K562 (cell line): ENCODE results near the gene HPCA. TPM values are rescaled to one million over a fixed set of nuclear protein-coding genes. Genes with fewer than 3 reads are reported as not detected.

Source experiments
- ATAC-seq: fragments of 200-7000 bp; cut with Tn5 transposase; 3 replicates; pipeline ENCODE4 v1.9.1; 2020; ENCODE audit warnings: moderate library complexity
- BruUV-seq: library from RNA; stranded (reverse); fragments of 400-500 nt; replicated peaks from 2 replicates; lab custom pipeline; 2021; lab: Mats Ljungman, UMichigan
- CTCF ChIA-PET: fragments of 300-600 bp; formaldehyde crosslinking; extraction: SDS; loops from one replicate; lab custom pipeline; 2021; ENCODE audit warnings: low intra/inter-chr PET ratio; lab: Yijun Ruan, JAX
- POLR2A ChIA-PET: fragments of 300-600, 350-650 bp; sonication (Branson Sonifier 250); formaldehyde crosslinking; extraction: SDS; loops from one replicate; lab custom pipeline; 2021; ENCODE audit warnings: antibody characterized with exemption, inconsistent platforms; lab: Yijun Ruan, JAX
- DNase-seq, 4 experiments: peaks; one replicate each; pipeline versions ENCODE4 v3.0.0 to v3.0.0-alpha.2; 2011 to 2018; ENCODE audit warnings: low spot score in 3 of 4, mixed read lengths in 3 of 4; ENCODE audit errors: extremely low read depth in 1 of 4
- FAIRE-seq: peaks from 2 replicates; lab custom pipeline; 2011; peaks lifted over from hg19 to GRCh38; lab: Jason Lieb, UNC
- H2AFZ ChIP-seq: 2 replicates; pipeline ENCODE4 v1.6.0; 2011; ENCODE audit warnings: low read depth, low read length, control low read depth, inconsistent platforms
- H3K27ac ChIP-seq: fragments of 200-600 bp; 3 replicates; pipeline ENCODE4 v1.8.0; 2011; ENCODE audit warnings: low read depth, mild to moderate bottlenecking, control low read depth, inconsistent platforms, low read length, moderate library complexity, mixed read lengths; ENCODE audit errors: extremely low read depth
- H3K27me3 ChIP-seq, 2 experiments: fragments of 300-600 bp in 1 of 2; 2 replicates in 1 of 2; 3 replicates in 1 of 2; pipeline versions ENCODE4 v1.6.0 to v1.8.0; 2011; ENCODE audit warnings: inconsistent platforms in 2 of 2, low read length in 2 of 2, mild to moderate bottlenecking in 1 of 2, mixed read lengths in 1 of 2, moderate library complexity in 1 of 2; ENCODE audit not compliant: control insufficient read depth in 2 of 2, insufficient read depth in 2 of 2
- H3K36me3 ChIP-seq: fragments of 300-600 bp; 3 replicates; pipeline ENCODE4 v1.8.0; 2011; ENCODE audit warnings: mild to moderate bottlenecking, low read length, inconsistent platforms; ENCODE audit not compliant: control insufficient read depth, insufficient read depth
- H3K4me1 ChIP-seq, 2 experiments: fragments of 200-600 bp in 1 of 2; replicated peaks in 1 of 2; 2 replicates in 1 of 2; 3 replicates in 1 of 2; pipeline versions ENCODE4 v1.5.1 to v1.8.0; 2011; ENCODE audit warnings: inconsistent platforms in 2 of 2, low read length in 2 of 2, mild to moderate bottlenecking in 1 of 2, mixed read lengths in 1 of 2, moderate library complexity in 1 of 2; ENCODE audit not compliant: control insufficient read depth in 2 of 2, insufficient read depth in 2 of 2
- H3K4me2 ChIP-seq: 2 replicates; pipeline ENCODE4 v1.6.1; 2011; ENCODE audit warnings: low read length, control low read depth, inconsistent platforms, mixed read lengths; ENCODE audit not compliant: insufficient read depth
- H3K4me3 ChIP-seq: fragments of 200-600 bp; sonication (generic), shearing (Covaris generic); 2 replicates; pipeline ENCODE4 v1.5.1; 2016; ENCODE audit warnings: control low read depth, inconsistent platforms
- H3K79me2 ChIP-seq: fragments of 200-600 bp; 3 replicates; pipeline ENCODE4 v1.8.0; 2011; ENCODE audit warnings: low read length, inconsistent platforms; ENCODE audit not compliant: control insufficient read depth, insufficient read depth
- H3K9ac ChIP-seq, 2 experiments: 2 replicates each; pipeline versions ENCODE4 v1.6.0 to v1.6.1; 2011; ENCODE audit warnings: low read depth in 2 of 2, low read length in 2 of 2, control low read depth in 1 of 2, inconsistent platforms in 1 of 2, mild to moderate bottlenecking in 1 of 2, mixed read lengths in 1 of 2; ENCODE audit not compliant: insufficient read depth in 1 of 2
- H3K9me1 ChIP-seq: one replicate; pipeline ENCODE4 v1.6.0; 2011; ENCODE audit warnings: inconsistent platforms, mild to moderate bottlenecking, low read length, moderate library complexity; ENCODE audit not compliant: control insufficient read depth, insufficient read depth
- H3K9me3 ChIP-seq: replicated peaks from 2 replicates; pipeline ENCODE4 v1.5.1; 2011; ENCODE audit warnings: low read depth, low read length, inconsistent platforms; ENCODE audit not compliant: control insufficient read depth, insufficient read depth
- H4K20me1 ChIP-seq: replicated peaks from 2 replicates; pipeline ENCODE4 v1.6.1; 2011; ENCODE audit warnings: low read length, inconsistent platforms, mixed read lengths; ENCODE audit not compliant: control insufficient read depth, insufficient read depth
- DDX20 ChIP-seq: fragments of 450-650 bp; IDR thresholded peaks from 2 replicates; pipeline ENCODE4 v1.6.1; 2016; ENCODE audit warnings: missing genetic modification characterization, low read depth, mild to moderate bottlenecking, missing compliant biosample characterization, moderate library complexity
- EHMT2 ChIP-seq: fragments of 450-650 bp; IDR thresholded peaks from 2 replicates; pipeline ENCODE4 v1.6.1; 2018; ENCODE audit warnings: antibody characterized with exemption
- FOXM1 ChIP-seq, 2 experiments: fragments of 450-650 bp in 1 of 2; sonication (generic) in 1 of 2; formaldehyde crosslinking in 1 of 2; IDR thresholded peaks; 2 replicates each; pipeline versions ENCODE4 v1.6.1 to v1.9.0; 2017 to 2022; ENCODE audit warnings: low read depth in 2 of 2, mild to moderate bottlenecking in 2 of 2, missing genetic modification reagents in 1 of 2, moderate library complexity in 1 of 2
- GTF2B ChIP-seq: IDR thresholded peaks from 2 replicates; pipeline ENCODE4 v1.6.1; 2011; ENCODE audit not compliant: insufficient read length; ENCODE audit errors: extremely low read depth
- MLX ChIP-seq, 2 experiments: fragments of 450-650 bp in 1 of 2; sonication (generic) in 1 of 2; formaldehyde crosslinking; conservative IDR thresholded peaks; 2 replicates each; pipeline versions ENCODE4 v1.4.0 to v1.8.1; 2020 to 2022; ENCODE audit warnings: mild to moderate bottlenecking in 1 of 2, missing genetic modification reagents in 1 of 2
- NCOA1 ChIP-seq: fragments of 450-650 bp; IDR thresholded peaks from 2 replicates; pipeline ENCODE4 v1.6.1; 2016; ENCODE audit warnings: low read depth
- PCBP1 ChIP-seq: fragments of 200-400 bp; formaldehyde crosslinking; IDR thresholded peaks from 2 replicates; pipeline ENCODE4 v1.6.1; 2018; ENCODE audit warnings: mild to moderate bottlenecking, low read depth, low read length; ENCODE audit not compliant: poor library complexity, severe bottlenecking
- POLR2AphosphoS2 ChIP-seq: IDR thresholded peaks from 2 replicates; pipeline ENCODE4 v1.6.1; 2012; ENCODE audit warnings: low read length, improper control_type of control experiment
- RBM34 ChIP-seq: fragments of 200-400 bp; formaldehyde crosslinking; IDR thresholded peaks from 2 replicates; pipeline ENCODE4 v1.6.1; 2018; ENCODE audit warnings: low read length, borderline replicate concordance; ENCODE audit not compliant: insufficient read depth
- SRSF1 ChIP-seq: fragments of 200-400 bp; formaldehyde crosslinking; IDR thresholded peaks from 2 replicates; pipeline ENCODE4 v1.6.1; 2017; ENCODE audit warnings: mild to moderate bottlenecking, low read depth, low read length, moderate library complexity
- TSC22D4 ChIP-seq: fragments of 450-650 bp; IDR thresholded peaks from 2 replicates; pipeline ENCODE4 v1.6.1; 2016; ENCODE audit warnings: missing genetic modification characterization, missing biosample characterization, control low read depth
- ZNF12 ChIP-seq: sonication (generic); formaldehyde crosslinking; IDR thresholded peaks from 2 replicates; pipeline ENCODE4 v1.4.0; 2020; ENCODE audit warnings: mild to moderate bottlenecking, missing genetic modification reagents
- ZNF124 ChIP-seq: sonication (generic); formaldehyde crosslinking; IDR thresholded peaks from 2 replicates; pipeline ENCODE4 v1.8.1; 2022; ENCODE audit warnings: missing genetic modification reagents
- ZNF316 ChIP-seq: fragments of 450-650 bp; IDR thresholded peaks from 2 replicates; pipeline ENCODE4 v1.6.1; 2016
- ZNF695 ChIP-seq: fragments of 450-650 bp; formaldehyde crosslinking; IDR thresholded peaks from 2 replicates; pipeline ENCODE4 v1.4.0; 2020; ENCODE audit warnings: mild to moderate bottlenecking, moderate library complexity
- WGBS: fragments of 100-300 bp; shearing (Covaris generic); methylation state at CpG from one replicate; pipeline ENCODE4 v1.1.6; 2016; ENCODE audit warnings: low coverage, mixed read lengths; ENCODE audit not compliant: insufficient coverage; ENCODE audit errors: missing lambda C conversion rate; 5-methylcytosine and 5-hydroxymethylcytosine counted together
- in situ Hi-C: fragments of 300-500 bp; cut with MboI; formaldehyde crosslinking; loops from 4 replicates; pipeline ENCODE4 v1.15.0; 2018; ENCODE audit warnings: inconsistent platforms, mixed read lengths
- intact Hi-C: fragments of 100-400 bp; cut with micrococcal nuclease; formaldehyde crosslinking; loops from 2 replicates; pipeline ENCODE4 v1.14.2; 2022
- polyA plus RNA-seq, 8 experiments: library from polyadenylated mRNA; depleted of rRNA in 4 of 8; stranded (reverse) in 5 of 8; unstranded in 3 of 8; fragments of >200 nt; fragmentation: Nextera tagmentation in 2 of 8; fragmentation: Illumina TruSeq in 1 of 8; extraction: Ambion mirVana in 2 of 8; extraction: Trizol in 1 of 8; gene quantifications; 2 replicates each; pipeline versions ENCODE4 v1.2.1 to v1.2.3, GENCODE V29; 2011 to 2014; ENCODE audit warnings: inconsistent platforms in 1 of 8, missing spikeins in 1 of 8
- total RNA-seq, 7 experiments: library from RNA; depleted of rRNA in 6 of 7; stranded (reverse); fragments of >200 nt in 6 of 7; fragmentation: Illumina TruSeq in 2 of 7; extraction: Trizol in 2 of 7; gene quantifications; 2 replicates each; pipeline versions ENCODE4 v1.2.1 to v1.2.3, GENCODE V29; 2011 to 2021; ENCODE audit warnings: low replicate concordance in 1 of 7

Gene HPCA
- total and polyA plus RNA-seq, 9 of the 15 experiments (the other 6 are each of a cell fraction or from before 2014, with no cell fraction given) = not detected

- ChIA-PET POLR2A (interaction anchor here (0.8 kb wide), 1 partner anchor 11 kb away, joined by 3 read pairs; no protein-coding TSS in a partner anchor), CTCF (no interaction called here)
- no peak overlapping the region for H3K27ac ChIP-seq
- H2AFZ ChIP-seq = no peak overlapping the region
- no peak overlapping the region for H3K9ac ChIP-seq
- no peak for FAIRE-seq
- BruUV-seq = no TSS peak
- no peaks in the 10 kb centered on the region for H3K79me2 ChIP-seq
- no peaks in the 10 kb centered on the region for H3K4me1 ChIP-seq
- no peak overlapping the region for H3K4me2 ChIP-seq
- H3K36me3 ChIP-seq = peaks cover 74% of the 10 kb centered on the region
- H3K9me1 ChIP-seq = no peaks in the 10 kb centered on the region
- H3K4me3 ChIP-seq = no peak overlapping the region
- H4K20me1 ChIP-seq = no peaks in the 10 kb centered on the region
- TF ChIP-seq NCOA1 (no peak), POLR2AphosphoS2 (no peak), ZNF124 (CRISPR knock-in tag) (no peak), RBM34 (no peak), PCBP1 (no peak), ZNF695 (CRISPR knock-in tag) (no peak), ZNF316 (no peak), FOXM1 (IDR thresholded peaks at IDR 0.05; ENCODE audit: low read depth) (no peak), FOXM1 (CRISPR knock-in tag; IDR thresholded peaks at IDR 0.05; ENCODE audit: low read depth) (no peak), DDX20 (no peak), SRSF1 (no peak), EHMT2 (no peak), TSC22D4 (no peak), MLX (CRISPR knock-in tag; conservative IDR thresholded peaks at IDR 0.05) (no peak), GTF2B (no peak), ZNF12 (no peak)
- intact Hi-C loops (no loop called here), in situ Hi-C loops (no loop called here)
- no peak for DNase-seq
- H3K27me3 ChIP-seq = no peaks in the 10 kb centered on the region
- H3K9me3 ChIP-seq = no peaks in the 10 kb centered on the region
- ATAC-seq = no peak
- 93% methylated on average over 13 of the region's 13 CpGs for WGBS
These were observed 30.3 kb upstream of the HPCA start for GRCh38 chr1:32855861-32856617.
